SKM-1 (cell line): Measurements from ENCODE around the gene AHSP.
"Not testable (repeated sequence)": the region's sequence is repeated elsewhere in the genome, so short reads cannot be mapped to it uniquely, and the experiment has no call there.

ENCODE experiments used
- DNase-seq: peaks from one replicate; lab custom pipeline; 2025; ENCODE audit not compliant: unreplicated experiment; lab: John Stamatoyannopoulos, UW

AHSP gene, protein sequence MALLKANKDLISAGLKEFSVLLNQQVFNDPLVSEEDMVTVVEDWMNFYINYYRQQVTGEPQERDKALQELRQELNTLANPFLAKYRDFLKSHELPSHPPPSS

DNA sequence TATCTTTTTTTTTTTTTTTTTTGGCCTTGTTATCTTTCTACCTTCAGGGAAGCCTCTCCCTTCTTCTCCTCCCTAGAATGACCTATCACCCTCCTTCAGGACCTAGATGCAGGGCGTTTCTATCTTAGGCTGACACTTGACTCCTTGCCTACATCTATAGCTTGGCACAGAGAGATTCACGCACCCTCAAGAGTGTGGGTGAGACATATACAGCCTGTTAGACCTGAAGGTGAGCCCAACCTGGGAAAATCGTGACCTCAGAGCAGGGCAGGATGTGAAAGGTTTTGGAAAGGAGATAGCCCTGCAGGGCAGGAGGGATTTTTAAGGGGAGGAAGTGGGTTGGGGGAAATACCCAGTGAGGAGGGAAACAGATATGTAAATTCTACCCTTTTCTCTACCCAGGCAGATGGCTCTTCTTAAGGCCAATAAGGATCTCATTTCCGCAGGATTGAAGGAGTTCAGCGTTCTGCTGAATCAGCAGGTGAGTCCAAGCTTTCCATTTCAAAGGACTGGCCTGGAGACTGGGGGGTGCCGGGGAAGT, at the start of gene AHSP:
TSS of gene AHSP (plus strand) at position 167 of the 541 bp plus-strand sequence. CDS start at position 407, 240 bp downstream.
- DNase-seq: no peak

DNA sequence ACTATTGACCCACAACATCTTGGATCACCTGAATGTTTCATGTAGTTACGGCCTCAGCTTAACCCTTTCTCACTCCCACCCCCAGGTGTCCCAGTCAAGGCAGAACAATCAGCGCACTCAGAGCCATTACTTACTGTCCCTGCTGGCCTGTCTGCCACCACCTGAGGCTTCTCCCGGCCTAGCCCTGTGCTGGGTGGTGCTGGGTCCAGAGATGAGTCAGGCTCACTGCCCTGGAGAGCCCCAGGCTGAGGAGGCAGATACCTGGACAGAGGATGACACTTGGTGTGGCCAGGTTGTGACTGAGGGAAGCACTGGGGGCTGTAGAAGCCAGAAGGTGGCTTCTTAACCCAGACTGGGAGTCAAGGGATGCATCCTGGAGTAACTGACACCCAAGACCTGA, 48.7 kb upstream of the AHSP start:
- DNase-seq: no peak

DNA sequence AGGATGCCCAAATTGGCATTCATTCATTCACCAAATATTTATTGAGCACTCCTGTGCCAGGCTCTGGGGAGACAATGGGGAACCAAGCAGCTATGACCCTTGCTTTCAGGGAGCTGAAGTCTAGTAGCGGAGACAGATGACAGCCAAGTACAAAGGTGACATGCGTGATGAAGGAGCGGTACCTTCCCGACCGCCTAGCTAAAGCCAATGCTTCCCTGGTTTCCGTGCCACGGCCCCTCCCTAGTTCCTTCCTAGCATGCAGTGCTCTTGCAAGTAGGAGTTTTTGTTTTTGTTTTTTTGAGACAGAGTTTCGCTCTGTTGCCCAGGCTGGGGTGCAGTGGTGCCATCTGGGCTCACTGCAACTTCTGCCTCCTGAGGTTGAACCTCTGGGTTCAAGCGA, 47.9 kb upstream of the AHSP start:
- DNase-seq: no peak

DNA sequence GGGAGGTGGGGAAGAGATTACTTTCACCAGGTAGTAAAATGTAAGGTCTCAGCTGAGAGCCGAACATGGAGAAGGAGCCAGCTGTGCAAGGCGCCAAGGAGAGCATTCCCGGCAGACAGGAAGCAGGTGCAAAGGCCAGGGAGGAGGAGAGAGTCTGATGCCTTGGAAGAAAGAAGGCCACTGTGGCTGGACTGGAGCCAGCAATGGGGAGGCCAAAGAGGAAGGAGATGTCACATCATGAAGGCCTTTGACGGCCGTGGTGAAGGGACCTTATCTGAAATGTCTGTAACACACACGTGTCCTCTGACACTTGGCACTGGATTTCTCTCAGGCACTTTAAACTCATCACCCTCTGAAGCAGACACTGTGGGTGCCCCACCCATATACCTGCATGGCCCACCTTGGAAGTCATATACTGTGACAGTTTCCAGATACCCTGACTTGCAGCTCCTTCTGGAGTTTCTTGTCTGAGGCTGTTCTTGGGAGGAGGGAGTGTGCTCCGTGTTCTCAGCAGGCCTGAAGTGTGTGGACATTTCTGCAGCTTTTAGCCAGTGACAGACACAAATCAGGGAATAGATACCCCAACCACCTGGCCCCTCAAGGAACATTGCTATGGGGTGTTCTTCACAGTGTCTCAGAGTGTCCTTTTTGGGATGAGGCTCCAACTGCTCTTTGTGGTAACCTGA, 46.7 kb upstream of the AHSP start:
- DNase-seq: no peak

DNA sequence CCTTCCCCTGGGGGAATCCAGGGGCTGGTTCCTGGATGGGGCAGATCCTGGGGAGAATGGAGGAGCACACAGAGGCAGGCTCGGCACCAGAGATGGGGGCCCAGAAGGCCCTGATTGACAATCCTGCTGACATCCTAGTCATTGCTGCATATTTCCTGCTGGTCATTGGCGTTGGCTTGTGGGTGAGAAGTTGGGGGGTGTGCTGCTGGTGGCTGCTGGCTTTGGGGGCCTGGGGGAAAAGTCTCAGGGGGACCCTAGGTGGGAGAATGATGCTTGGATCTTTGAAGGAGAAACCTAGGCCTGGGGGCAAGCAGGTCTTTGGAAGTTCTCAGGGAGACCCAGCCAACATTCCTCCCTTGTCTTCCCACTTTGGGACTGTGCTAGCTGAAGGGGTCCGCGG, 44.6 kb upstream of the AHSP start, which contains the start of gene SLC5A2:
TSS of gene SLC5A2 (plus strand) at position 43 of the 400 bp plus-strand sequence. CDS start at position 57, 14 bp downstream.
- DNase-seq: no peak

DNA sequence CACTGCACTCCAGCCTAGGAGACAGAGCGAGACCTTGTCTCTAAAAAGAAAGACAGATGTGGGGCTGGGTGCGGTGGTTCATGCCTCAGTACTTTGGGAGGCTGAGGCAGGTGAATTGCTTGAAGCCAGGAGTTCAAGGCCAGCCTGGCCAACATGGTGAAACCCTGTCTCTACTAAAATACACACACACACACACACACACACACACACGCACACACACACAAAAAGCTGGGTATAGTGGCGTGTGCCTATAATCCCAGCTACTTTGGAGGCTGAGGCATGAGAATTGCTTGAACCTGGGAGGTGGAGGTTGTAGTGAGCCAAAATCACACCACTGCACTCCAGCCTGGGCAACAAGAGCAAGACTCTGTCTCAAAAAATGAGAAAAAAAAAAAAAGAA, 43.7 kb upstream of the AHSP start:
- not testable (repeated sequence) for DNase-seq

DNA sequence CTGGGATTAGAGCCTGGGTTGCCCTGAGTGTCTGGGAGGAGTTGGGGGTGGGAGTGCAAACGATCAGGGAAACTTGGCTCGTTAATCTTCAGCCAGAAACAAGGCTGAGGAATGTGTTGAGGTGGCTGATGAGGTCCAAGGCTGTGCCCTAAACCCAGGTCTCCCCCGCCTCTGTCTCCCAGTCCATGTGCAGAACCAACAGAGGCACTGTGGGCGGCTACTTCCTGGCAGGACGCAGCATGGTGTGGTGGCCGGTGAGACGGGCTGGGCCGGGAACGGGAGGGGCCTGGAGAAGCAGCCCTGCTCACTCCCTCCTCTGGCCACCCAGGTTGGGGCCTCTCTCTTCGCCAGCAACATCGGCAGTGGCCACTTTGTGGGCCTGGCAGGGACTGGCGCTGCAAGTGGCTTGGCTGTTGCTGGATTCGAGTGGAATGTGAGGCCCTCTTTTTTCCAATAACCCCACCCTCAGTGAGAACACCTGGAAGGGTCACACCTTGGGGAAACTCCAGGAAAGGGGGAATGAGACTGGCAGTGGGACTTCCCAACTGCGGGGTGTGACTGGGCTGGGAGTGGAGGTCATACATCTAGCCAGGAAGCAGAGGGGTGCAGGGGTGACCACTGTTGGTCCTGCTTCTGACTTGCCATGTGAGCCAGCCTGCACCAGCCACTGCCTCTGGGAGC, 43.1 kb upstream of the AHSP start:
- DNase-seq: no peak

DNA sequence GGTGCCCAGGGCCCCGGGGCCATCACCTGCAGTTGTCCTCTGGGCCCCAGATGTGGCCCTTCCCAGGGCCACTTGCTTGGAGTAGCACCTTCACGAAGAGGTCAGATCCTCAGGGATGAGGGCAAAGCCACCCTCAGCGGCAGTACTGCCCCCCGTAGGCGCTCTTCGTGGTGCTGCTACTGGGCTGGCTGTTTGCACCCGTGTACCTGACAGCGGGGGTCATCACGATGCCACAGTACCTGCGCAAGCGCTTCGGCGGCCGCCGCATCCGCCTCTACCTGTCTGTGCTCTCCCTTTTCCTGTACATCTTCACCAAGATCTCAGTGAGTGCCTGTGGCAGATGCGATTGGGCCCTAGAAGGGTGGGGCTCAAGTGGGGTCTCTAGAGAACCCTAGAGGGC, 42.1 kb upstream of the AHSP start:
- DNase-seq: no peak

DNA sequence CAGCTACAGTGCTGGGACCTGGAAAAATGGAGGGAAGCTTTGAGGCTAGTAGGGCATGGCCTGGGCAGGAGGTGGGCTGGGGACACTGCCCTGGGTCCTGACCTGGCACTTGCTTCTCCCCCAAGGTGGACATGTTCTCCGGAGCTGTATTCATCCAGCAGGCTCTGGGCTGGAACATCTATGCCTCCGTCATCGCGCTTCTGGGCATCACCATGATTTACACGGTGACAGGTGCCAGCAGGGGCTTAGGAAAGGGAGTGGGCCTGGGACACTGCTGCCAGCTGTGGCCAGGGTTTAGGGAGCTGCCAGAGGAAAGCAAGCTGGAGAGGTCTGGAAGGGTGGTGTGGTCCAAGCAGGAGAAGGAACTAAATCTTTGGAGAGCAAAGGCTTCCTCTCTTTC, 41.7 kb upstream of the AHSP start:
- DNase-seq: no peak

DNA sequence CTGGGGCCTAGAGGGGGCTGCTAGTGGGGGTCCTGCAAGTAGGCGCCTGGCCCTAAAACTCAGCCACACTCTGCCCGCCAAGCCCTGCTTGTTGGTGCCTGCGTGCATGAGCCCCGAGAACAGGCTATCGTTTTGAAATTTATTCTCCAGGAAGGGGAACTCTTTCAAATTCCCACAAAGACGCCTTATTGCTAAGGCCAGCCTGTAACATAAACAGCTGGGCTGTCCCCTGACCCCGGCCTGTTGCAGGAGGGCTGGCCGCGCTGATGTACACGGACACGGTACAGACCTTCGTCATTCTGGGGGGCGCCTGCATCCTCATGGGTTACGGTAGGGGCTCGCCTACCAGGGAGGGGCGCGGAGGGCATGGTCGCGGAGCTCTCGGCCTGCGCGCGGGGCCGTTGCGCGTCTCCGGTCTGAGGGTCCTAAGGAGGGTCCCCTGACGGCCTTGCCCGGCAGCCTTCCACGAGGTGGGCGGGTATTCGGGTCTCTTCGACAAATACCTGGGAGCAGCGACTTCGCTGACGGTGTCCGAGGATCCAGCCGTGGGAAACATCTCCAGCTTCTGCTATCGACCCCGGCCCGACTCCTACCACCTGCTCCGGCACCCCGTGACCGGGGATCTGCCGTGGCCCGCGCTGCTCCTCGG, 40.5 kb upstream of the AHSP start:
- no peak for DNase-seq

DNA sequence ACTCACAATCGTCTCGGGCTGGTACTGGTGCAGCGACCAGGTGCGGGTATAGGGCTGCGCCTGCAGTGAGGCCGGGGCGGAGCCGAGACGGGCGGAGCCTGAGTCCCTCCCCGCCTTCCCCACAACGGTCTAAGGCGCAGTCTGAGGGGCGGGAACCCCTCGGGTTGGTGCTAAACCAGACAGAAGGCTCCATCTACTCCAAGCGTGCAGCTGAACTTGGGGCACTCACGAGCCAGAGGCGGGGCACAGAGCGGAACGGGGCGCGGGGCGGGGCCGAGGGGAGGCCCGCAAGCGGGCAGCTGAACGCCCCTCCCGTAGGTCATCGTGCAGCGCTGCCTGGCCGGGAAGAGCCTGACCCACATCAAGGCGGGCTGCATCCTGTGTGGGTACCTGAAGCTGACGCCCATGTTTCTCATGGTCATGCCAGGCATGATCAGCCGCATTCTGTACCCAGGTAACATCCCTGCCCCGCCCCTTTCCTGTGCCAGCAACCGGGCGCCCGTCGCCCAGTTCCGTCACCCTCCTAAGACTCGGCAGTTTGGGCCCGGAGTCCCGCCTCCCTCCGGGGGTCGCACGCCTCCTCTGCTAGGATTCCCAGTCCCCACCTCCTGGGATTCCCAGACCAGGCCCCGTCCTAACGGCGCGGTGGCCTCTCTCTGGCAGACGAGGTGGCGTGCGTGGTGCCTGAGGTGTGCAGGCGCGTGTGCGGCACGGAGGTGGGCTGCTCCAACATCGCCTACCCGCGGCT, 39.8 kb upstream of the AHSP start:
- no peak for DNase-seq

DNA sequence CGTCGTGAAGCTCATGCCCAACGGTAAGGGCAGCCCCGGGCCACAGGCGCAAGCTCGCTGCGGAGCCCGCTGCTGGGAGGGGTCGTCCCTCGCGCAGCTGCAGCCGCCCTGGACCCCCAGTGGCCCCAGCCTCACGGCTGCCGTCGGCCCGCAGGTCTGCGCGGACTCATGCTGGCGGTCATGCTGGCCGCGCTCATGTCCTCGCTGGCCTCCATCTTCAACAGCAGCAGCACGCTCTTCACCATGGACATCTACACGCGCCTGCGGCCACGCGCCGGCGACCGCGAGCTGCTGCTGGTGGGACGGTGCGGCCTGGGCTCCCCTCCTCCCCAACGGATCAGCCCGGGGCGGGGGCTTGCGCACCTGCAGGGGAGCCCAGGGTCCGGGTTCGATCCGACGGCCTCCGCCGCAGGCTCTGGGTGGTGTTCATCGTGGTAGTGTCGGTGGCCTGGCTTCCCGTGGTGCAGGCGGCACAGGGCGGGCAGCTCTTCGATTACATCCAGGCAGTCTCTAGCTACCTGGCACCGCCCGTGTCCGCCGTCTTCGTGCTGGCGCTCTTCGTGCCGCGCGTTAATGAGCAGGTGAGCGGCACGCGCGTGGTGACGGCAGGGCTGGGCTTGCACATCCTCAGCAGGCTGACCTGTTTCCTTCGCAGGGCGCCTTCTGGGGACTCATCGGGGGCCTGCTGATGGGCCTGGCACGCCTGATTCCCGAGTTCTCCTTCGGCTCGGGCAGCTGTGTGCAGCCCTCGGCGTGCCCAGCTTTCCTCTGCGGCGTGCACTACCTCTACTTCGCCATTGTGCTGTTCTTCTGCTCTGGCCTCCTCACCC, 39.0 kb upstream of the AHSP start:
- DNase-seq: no peak

DNA sequence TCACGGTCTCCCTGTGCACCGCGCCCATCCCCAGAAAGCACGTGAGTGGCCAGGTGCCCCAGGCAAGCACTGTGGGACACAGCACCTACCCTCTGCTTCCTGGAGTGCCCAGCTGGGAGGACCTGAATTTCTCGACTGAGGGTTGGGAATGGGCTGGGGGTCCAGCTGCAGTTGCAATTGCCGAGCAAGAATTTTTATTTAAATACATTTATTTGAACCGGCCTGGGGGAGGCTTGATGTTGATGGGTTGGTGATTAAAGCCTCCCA, 38.5 kb upstream of the AHSP start:
- no peak for DNase-seq

DNA sequence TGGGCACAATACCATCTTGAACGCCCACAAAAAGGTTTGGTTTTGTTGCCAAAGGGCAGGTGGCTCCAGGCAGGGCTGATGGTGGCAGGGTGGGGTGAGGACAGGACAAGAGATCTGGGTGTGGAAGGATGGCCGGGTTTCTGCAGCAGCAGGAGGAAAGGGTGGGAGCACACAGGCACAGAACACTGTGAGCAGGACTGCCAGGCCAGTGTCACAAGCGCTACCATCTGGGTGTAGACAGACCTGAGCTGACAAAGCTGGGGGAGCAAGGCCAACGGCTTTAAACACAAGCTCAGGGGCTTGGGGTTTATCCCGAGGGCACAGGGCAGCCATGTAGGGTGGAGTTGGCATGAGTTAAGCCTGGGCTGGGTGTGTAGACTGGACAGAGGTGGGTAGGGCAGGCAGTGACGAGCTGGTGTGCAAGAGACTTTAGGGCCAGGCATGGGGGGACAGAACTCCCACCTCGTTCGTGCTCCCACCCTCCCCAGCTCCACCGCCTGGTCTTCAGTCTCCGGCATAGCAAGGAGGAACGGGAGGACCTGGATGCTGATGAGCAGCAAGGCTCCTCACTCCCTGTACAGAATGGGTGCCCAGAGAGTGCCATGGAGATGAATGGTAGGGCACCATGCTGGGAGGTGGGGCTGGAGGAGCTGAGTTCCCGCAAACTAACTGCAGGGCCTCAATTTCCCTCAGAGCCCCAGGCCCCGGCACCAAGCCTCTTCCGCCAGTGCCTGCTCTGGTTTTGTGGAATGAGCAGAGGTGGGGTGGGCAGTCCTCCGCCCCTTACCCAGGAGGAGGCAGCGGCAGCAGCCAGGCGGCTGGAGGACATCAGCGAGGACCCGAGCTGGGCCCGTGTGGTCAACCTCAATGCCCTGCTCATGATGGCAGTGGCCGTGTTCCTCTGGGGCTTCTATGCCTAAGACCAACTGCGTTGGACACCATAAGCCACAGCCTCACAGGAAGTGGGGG, 37.8 kb upstream of the AHSP start:
- no peak for DNase-seq

DNA sequence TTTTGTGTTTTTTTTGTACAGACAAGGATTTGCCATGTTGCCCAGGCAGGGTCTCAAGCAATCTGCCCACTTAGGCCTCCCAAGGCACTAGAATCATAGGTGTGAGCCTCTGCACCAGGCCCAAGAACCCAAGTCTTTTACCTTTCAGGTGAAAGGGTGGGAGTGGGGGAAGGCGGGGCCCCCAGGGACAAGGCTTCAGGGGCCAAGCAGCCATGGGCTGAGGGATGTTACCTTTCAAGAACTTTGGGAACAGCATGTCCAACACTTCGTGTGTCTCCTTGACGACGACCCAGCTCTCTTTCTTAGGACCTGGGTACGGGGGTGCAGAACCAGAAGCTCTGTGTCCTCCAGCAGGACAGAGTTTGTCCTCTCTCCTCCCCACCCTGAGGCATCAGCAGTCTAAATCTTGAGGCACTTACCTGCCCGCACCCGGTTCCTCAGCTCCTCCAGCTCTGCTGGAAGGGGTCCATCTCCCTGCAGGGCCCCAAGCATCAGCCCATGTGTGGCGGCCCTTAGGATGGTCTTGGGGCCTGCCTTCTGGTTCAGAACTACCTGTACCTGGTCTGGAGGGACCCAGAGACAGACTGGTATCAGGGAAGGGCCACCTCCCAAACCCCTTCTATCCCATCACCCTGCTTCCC, 35.8 kb upstream of the AHSP start:
- no peak for DNase-seq

DNA sequence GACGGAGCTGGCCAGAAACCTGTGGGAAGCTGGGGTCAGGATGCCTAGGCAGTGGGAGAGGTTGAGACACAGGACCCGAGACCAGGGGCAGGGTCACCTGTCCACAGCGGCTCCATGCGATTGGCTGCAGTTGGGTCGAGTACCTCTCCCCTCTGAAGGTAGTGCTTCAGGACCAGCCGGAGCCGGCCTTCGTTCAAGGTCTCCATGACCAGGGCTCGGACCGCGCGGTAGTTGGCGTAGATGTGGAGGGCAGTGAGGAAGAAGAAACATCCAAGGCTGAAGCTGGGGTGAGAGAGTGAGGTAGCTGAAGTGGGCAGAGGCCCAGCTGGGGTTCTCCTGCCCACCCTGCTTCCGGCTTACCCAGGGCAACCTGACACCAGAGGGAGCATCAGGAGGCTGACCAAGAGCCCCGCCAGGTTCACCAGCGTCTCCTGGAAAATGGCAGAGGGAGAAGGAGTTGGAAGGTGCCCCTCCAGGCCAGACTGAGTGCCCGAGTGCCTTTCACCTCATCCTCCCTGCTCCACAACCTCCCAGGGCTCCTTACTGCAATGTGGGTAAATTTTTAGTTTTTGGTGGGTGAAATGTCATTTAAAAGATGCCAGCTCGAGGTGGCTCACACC, 34.1 kb upstream of the AHSP start:
- no peak for DNase-seq

DNA sequence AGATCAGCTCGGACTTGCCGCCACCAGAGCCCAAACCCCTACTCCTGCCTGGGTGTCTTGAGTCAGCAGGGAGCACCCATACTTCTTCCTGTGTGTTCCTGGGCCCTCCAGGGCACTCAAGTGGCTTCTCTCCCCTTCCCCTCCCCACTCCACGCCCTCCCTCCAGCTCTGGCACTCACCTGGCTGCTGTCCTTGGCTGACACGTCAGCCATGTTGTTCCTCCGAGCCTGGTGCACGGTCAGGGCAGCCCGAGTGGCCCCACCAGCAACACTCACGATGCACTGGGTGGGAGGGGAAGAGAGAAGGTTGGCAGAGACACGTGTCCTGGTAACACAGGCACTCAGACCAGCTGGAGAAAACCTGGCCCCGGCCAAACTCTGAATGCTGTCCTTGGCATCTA, 31.0 kb upstream of the AHSP start:
- DNase-seq: no peak

DNA sequence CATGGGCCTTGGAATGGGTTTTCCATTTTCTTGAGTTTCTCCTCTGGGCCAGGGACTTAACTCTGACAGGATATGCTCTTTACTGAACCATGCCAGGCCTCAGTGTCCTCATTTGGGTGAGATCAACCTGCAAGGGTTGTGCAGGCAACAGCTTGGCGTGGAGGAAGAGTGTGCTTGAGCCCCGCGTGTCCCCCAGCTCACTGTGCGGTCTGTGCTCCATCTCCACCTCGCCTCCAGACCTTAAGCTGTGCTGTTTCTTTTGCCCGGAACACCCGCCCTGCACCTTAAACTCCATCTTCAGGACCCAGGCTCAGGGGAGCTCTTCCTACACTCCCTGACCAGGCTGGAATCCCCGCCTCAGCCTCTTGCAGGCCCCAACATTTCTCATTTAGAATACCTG, 29.2 kb upstream of the AHSP start:
- no peak for DNase-seq
